ENCODE results near the gene UBL5.

UBL5 gene

DNA sequence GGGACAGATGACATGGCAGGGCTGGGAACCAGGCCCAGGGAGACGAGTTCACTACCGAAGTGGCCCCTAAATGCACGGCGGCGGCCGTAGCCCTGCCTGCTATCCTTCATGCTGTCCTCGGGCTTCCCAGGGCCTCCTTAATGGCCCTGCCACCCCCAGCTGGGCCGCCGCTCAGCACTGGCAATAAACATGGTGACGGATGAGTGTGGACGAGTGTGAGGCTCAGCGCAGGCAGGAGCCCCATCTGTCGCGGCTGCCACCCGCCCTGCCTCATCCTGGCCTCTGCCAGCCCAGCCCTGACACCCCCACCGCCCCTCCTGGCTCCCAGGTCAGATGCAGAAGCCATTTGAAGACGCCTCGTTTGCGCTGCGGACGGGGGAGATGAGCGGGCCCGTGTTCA is 21.0 kb downstream of the UBL5 start:
- Histone ChIP-seq H3K79me2 (ENCODE audit: control insufficient read depth, insufficient read depth, low read length, poor library complexity) (no peaks in the 10 kb centered on the region), H3K9me3 (ENCODE audit: insufficient read depth, low read depth, low read length) (peaks cover 2% of the 10 kb centered on the region), H3K4me3 (ENCODE audit: low read depth, low read length) (no peak overlapping the region), H3K14ac (ENCODE audit: low read length) (no peak overlapping the region), H2BK120ac (ENCODE audit: insufficient read depth, low read length, poor library complexity) (no peak overlapping the region), H3K4me2 (ENCODE audit: low read length) (no peak overlapping the region), H2BK12ac (ENCODE audit: low read length) (no peak overlapping the region), H2AFZ (ENCODE audit: insufficient read depth, low read length, poor library complexity) (no peak overlapping the region), H4K91ac (ENCODE audit: low read depth, low read length) (no peak overlapping the region), H3K36me3 (ENCODE audit: control insufficient read depth in 1 of 2, insufficient read depth in 2 of 2, low read length in 2 of 2) (peaks cover 29 to 42% of the 10 kb centered on the region in 2 experiments), H3K79me1 (ENCODE audit: low read length) (no peaks in the 10 kb centered on the region), H2BK5ac (ENCODE audit: low read depth, low read length, poor library complexity) (no peak overlapping the region), H3K23ac (ENCODE audit: low read length) (no peak overlapping the region), H3K27ac (ENCODE audit: low read depth, low read length) (no peak overlapping the region), H3K27me3 (ENCODE audit: insufficient read depth, low read length) (no peaks in the 10 kb centered on the region), H4K12ac (ENCODE audit: low read depth, low read length) (no peak overlapping the region), H3K9ac (ENCODE audit: low read length) (no peak overlapping the region), H3K4ac (ENCODE audit: low read depth, low read length) (no peak overlapping the region), H2AK5ac (ENCODE audit: low read length) (no peak overlapping the region), H4K8ac (ENCODE audit: low read depth, low read length) (no peak overlapping the region), H3K18ac (ENCODE audit: low read length) (no peak overlapping the region), H3K4me1 (ENCODE audit: control insufficient read depth in 1 of 2, insufficient read depth in 2 of 2, low read length in 2 of 2) (peaks cover 0 to 1% of the 10 kb centered on the region in 2 experiments)
- DNase-seq = no peak
- no CpG with 5 or more reads among the region's 23 CpGs for WGBS (ENCODE audit: extremely low coverage, insufficient coverage, insufficient read length)

GRCh38 chr19:9849791-9850190 is 22.1 kb downstream of the UBL5 start:
- no CpG with 5 or more reads among the region's 7 CpGs for WGBS (ENCODE audit: extremely low coverage, insufficient coverage, insufficient read length)
- peaks cover 7% of the 10 kb centered on the region for H3K9me3 ChIP-seq (ENCODE audit: insufficient read depth, low read depth, low read length)

DNA sequence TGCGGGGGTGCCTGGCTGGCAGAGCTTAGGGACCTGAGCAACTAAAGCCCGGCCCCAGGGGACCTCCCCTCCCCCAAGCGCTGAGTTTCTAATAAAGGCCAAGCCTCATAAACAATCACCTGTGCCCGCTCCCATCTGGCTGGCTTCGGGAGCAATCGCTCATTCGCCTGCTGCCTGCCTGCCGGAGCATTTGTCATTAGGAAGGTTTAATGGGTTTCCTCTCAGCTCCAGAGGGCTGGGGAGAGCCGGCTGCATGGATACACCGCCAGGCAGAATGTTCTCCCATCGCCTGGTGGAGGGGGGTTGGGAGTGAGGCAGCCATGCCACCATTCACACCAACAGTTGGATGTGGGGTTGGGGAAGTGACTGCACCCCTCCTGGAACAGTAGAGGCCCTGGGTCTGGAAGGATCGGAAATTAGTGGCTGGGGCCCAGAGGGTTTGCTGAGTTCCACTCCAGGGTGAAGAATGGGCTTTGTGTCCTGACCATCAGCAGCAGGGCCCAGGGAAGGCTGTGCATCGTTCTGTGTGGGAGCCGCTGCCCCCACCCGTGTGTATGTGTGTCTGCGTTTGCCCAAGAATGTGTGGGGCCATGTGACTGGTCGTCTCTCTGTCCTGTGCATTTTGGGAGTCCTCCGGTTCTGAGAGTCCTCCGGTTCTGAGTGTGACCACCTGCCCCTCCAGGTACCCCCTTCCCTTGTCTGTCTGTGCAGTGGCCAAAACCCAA is 22.7 kb downstream of the UBL5 start:
- H3K14ac ChIP-seq (ENCODE audit: low read length) = no peak overlapping the region
- no peak overlapping the region for H3K4me2 ChIP-seq (ENCODE audit: low read length)
- H2BK5ac ChIP-seq (ENCODE audit: low read depth, low read length, poor library complexity) = no peak overlapping the region
- H2BK12ac ChIP-seq (ENCODE audit: low read length) = no peak overlapping the region
- peaks cover 7% of the 10 kb centered on the region for H3K9me3 ChIP-seq (ENCODE audit: insufficient read depth, low read depth, low read length)
- no peaks in the 10 kb centered on the region for H3K27me3 ChIP-seq (ENCODE audit: insufficient read depth, low read length)
- no peak overlapping the region for H4K91ac ChIP-seq (ENCODE audit: low read depth, low read length)
- H3K79me1 ChIP-seq (ENCODE audit: low read length) = no peaks in the 10 kb centered on the region
- H3K4ac ChIP-seq (ENCODE audit: low read depth, low read length) = no peak overlapping the region
- DNase-seq = no peak
- H2AK5ac ChIP-seq (ENCODE audit: low read length) = no peak overlapping the region
- WGBS (ENCODE audit: extremely low coverage, insufficient coverage, insufficient read length) = no CpG with 5 or more reads among the region's 19 CpGs
- no peak overlapping the region for H3K4me3 ChIP-seq (ENCODE audit: low read depth, low read length)
- no peak overlapping the region for H4K8ac ChIP-seq (ENCODE audit: low read depth, low read length)
- H3K9ac ChIP-seq (ENCODE audit: low read length) = no peak overlapping the region
- no peak overlapping the region for H3K23ac ChIP-seq (ENCODE audit: low read length)
- no peak overlapping the region for H4K12ac ChIP-seq (ENCODE audit: low read depth, low read length)
- peaks cover 16 to 34% of the 10 kb centered on the region in 2 experiments for H3K36me3 ChIP-seq (ENCODE audit: control insufficient read depth in 1 of 2, insufficient read depth in 2 of 2, low read length in 2 of 2)
- H2BK120ac ChIP-seq (ENCODE audit: insufficient read depth, low read length, poor library complexity) = no peak overlapping the region
- no peak overlapping the region for H3K27ac ChIP-seq (ENCODE audit: low read depth, low read length)
- H3K4me1 ChIP-seq (ENCODE audit: control insufficient read depth in 1 of 2, insufficient read depth in 2 of 2, low read length in 2 of 2) = peaks cover 0 to 1% of the 10 kb centered on the region in 2 experiments
- no peak overlapping the region for H3K18ac ChIP-seq (ENCODE audit: low read length)
- H3K79me2 ChIP-seq (ENCODE audit: control insufficient read depth, insufficient read depth, low read length, poor library complexity) = no peaks in the 10 kb centered on the region
- no peak overlapping the region for H2AFZ ChIP-seq (ENCODE audit: insufficient read depth, low read length, poor library complexity)

More at GRCh38 chr19:9849791-9850190, 22.1 kb downstream of the UBL5 start:
- no peaks in the 10 kb centered on the region for H3K79me2 ChIP-seq (ENCODE audit: control insufficient read depth, insufficient read depth, low read length, poor library complexity)
- H2BK120ac ChIP-seq (ENCODE audit: insufficient read depth, low read length, poor library complexity) = no peak overlapping the region
- peaks cover 19 to 37% of the 10 kb centered on the region in 2 experiments for H3K36me3 ChIP-seq (ENCODE audit: control insufficient read depth in 1 of 2, insufficient read depth in 2 of 2, low read length in 2 of 2)
- H3K23ac ChIP-seq (ENCODE audit: low read length) = no peak overlapping the region
- no peaks in the 10 kb centered on the region for H3K27me3 ChIP-seq (ENCODE audit: insufficient read depth, low read length)
- H3K14ac ChIP-seq (ENCODE audit: low read length) = no peak overlapping the region
- no peak overlapping the region for H3K4me3 ChIP-seq (ENCODE audit: low read depth, low read length)
- no peak overlapping the region for H2BK12ac ChIP-seq (ENCODE audit: low read length)
- no peaks in the 10 kb centered on the region for H3K79me1 ChIP-seq (ENCODE audit: low read length)
- H3K18ac ChIP-seq (ENCODE audit: low read length) = no peak overlapping the region
- no peak for DNase-seq
- no peak overlapping the region for H4K91ac ChIP-seq (ENCODE audit: low read depth, low read length)
- H4K12ac ChIP-seq (ENCODE audit: low read depth, low read length) = no peak overlapping the region
- no peak overlapping the region for H3K9ac ChIP-seq (ENCODE audit: low read length)
- no peak overlapping the region for H3K27ac ChIP-seq (ENCODE audit: low read depth, low read length)
- no peak overlapping the region for H3K4ac ChIP-seq (ENCODE audit: low read depth, low read length)
- no peak overlapping the region for H2AFZ ChIP-seq (ENCODE audit: insufficient read depth, low read length, poor library complexity)
- no peak overlapping the region for H4K8ac ChIP-seq (ENCODE audit: low read depth, low read length)
- H2BK5ac ChIP-seq (ENCODE audit: low read depth, low read length, poor library complexity) = no peak overlapping the region
- H2AK5ac ChIP-seq (ENCODE audit: low read length) = no peak overlapping the region
- H3K4me1 ChIP-seq (ENCODE audit: control insufficient read depth in 1 of 2, insufficient read depth in 2 of 2, low read length in 2 of 2) = peaks cover 0 to 1% of the 10 kb centered on the region in 2 experiments
- H3K4me2 ChIP-seq (ENCODE audit: low read length) = no peak overlapping the region

DNA sequence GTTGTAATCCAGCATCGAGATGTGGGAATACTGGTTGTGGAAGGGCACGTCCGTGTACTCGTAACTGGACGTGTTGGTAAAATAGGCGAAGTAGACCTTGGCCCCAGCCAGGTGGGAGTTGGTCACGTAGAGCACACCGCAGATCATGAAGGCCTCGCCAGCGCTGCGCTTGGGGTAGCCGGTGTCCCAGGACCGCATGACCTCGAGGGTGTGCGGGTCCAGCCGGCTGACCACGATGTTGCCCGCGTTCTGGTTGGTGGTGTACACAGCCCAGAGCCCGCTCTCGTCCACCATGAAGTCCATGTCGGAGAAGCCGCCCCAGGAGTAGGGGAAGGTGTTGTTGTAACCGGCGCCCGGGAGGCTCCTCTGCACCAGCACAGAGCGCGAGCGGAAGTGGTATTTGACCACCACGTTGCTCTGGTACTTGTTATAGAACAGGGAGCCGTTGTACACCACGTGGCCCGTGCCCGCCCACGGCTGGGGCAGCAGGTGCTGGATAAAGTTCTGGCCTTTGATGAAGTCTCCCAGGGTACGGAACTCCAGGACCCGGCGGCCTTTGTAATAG is 26.6 kb downstream of the UBL5 start:
- H2BK12ac ChIP-seq (ENCODE audit: low read length) = no peak overlapping the region
- no peaks in the 10 kb centered on the region for H3K79me1 ChIP-seq (ENCODE audit: low read length)
- no peak overlapping the region for H2BK120ac ChIP-seq (ENCODE audit: insufficient read depth, low read length, poor library complexity)
- no peak overlapping the region for H3K9ac ChIP-seq (ENCODE audit: low read length)
- no peak overlapping the region for H2BK5ac ChIP-seq (ENCODE audit: low read depth, low read length, poor library complexity)
- H3K18ac ChIP-seq (ENCODE audit: low read length) = no peak overlapping the region
- peaks cover 3 to 6% of the 10 kb centered on the region in 2 experiments for H3K4me1 ChIP-seq (ENCODE audit: control insufficient read depth in 1 of 2, insufficient read depth in 2 of 2, low read length in 2 of 2)
- no peak for DNase-seq
- H3K9me3 ChIP-seq (ENCODE audit: insufficient read depth, low read depth, low read length) = peaks cover 7% of the 10 kb centered on the region
- H3K27me3 ChIP-seq (ENCODE audit: insufficient read depth, low read length) = no peaks in the 10 kb centered on the region
- H3K4me2 ChIP-seq (ENCODE audit: low read length) = no peak overlapping the region
- H3K79me2 ChIP-seq (ENCODE audit: control insufficient read depth, insufficient read depth, low read length, poor library complexity) = no peaks in the 10 kb centered on the region
- H3K4ac ChIP-seq (ENCODE audit: low read depth, low read length) = no peak overlapping the region
- H3K4me3 ChIP-seq (ENCODE audit: low read depth, low read length) = no peak overlapping the region
- no CpG with 5 or more reads among the region's 38 CpGs for WGBS (ENCODE audit: extremely low coverage, insufficient coverage, insufficient read length)
- no peak overlapping the region for H2AK5ac ChIP-seq (ENCODE audit: low read length)
- no peak overlapping the region for H3K23ac ChIP-seq (ENCODE audit: low read length)
- no peak overlapping the region for H3K27ac ChIP-seq (ENCODE audit: low read depth, low read length)
- no peak overlapping the region for H3K14ac ChIP-seq (ENCODE audit: low read length)
- no peak overlapping the region for H4K12ac ChIP-seq (ENCODE audit: low read depth, low read length)
- no peak overlapping the region for H4K8ac ChIP-seq (ENCODE audit: low read depth, low read length)
- no peak overlapping the region for H2AFZ ChIP-seq (ENCODE audit: insufficient read depth, low read length, poor library complexity)
- H4K91ac ChIP-seq (ENCODE audit: low read depth, low read length) = no peak overlapping the region
- H3K36me3 ChIP-seq (ENCODE audit: control insufficient read depth in 1 of 2, insufficient read depth in 2 of 2, low read length in 2 of 2) = peaks cover under 1 to 15% of the 10 kb centered on the region in 2 experiments
